Esophagus squamous epithelium (tissue), 4 donors: ENCODE data around the gene CREBBP.

Source experiments
- POLR2A ChIP-seq, 4 donors: fragments of 450-650 bp; IDR thresholded peaks; one replicate each; pipeline ENCODE4 v1.6.1; 2017; ENCODE audit warnings: antibody characterized with exemption in 4 of 4, mild to moderate bottlenecking in 4 of 4, moderate library complexity in 3 of 4
- TF ChIP-seq, protein P1 (sequence below), 6 experiments: fragments of 450-650 bp in 4 of 6; fragments of 200-600 bp in 2 of 6; sonication (generic) in 2 of 6; IDR thresholded peaks; one replicate each; pipeline ENCODE4 v1.5.1; 2016 to 2019; ENCODE audit warnings: antibody characterized with exemption in 6 of 6, mild to moderate bottlenecking in 4 of 6, moderate library complexity in 4 of 6

DNA sequence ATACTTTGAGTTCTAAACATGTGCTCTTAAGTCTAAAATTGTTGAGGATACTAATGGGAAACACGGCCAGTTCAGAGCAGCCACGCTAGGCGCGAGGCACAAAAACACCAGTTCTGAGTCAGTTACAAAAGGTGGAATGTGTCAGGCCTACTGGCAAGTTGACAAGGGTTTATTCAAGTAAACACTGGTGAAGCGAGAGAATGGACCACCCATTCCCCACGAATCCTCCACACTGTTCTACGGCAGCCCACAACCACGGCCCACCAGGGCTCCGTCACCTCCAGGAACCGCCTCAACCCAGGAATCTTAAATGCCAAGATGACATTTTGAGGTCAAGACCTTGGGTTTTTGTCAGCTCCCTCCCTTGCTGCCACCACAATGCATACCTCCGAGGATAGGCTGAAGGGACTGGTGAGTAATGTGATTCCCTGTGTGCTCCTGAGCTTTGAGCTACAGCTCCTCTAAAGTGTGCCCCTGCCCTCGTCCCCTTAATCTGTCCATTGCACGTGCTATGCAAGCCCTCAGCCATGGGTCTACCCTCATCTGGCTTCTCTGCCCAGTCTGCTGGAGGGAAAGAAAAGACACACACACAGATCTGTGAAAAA is 134.7 kb downstream of the CREBBP start:
- TF ChIP-seq POLR2A (IDR thresholded peaks at IDR 0.05), result no peak
- TF ChIP-seq, protein P1, sequence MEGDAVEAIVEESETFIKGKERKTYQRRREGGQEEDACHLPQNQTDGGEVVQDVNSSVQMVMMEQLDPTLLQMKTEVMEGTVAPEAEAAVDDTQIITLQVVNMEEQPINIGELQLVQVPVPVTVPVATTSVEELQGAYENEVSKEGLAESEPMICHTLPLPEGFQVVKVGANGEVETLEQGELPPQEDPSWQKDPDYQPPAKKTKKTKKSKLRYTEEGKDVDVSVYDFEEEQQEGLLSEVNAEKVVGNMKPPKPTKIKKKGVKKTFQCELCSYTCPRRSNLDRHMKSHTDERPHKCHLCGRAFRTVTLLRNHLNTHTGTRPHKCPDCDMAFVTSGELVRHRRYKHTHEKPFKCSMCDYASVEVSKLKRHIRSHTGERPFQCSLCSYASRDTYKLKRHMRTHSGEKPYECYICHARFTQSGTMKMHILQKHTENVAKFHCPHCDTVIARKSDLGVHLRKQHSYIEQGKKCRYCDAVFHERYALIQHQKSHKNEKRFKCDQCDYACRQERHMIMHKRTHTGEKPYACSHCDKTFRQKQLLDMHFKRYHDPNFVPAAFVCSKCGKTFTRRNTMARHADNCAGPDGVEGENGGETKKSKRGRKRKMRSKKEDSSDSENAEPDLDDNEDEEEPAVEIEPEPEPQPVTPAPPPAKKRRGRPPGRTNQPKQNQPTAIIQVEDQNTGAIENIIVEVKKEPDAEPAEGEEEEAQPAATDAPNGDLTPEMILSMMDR (IDR thresholded peaks at IDR 0.05), result no peak
